Hepatocyte (in vitro differentiated cells): ENCODE results near the gene RNF2. TPM values are rescaled to one million over a fixed set of nuclear protein-coding genes. Genes with fewer than 3 reads are reported as not detected.

ENCODE experiments used
- DNase-seq: peaks from one replicate; pipeline ENCODE4 v3.0.0-alpha.2; 2016; ENCODE audit warnings: low spot score
- H2AFZ ChIP-seq: fragments of 200-600 bp; sonication (generic); 2 replicates; pipeline ENCODE4 v1.6.0; 2016; ENCODE audit warnings: antibody characterized with exemption, mild to moderate bottlenecking
- H3K27ac ChIP-seq: fragments of 200-600 bp; sonication (generic); 2 replicates; pipeline ENCODE4 v1.5.1; 2016; ENCODE audit warnings: mild to moderate bottlenecking
- H3K27me3 ChIP-seq: fragments of 200-600 bp; sonication (generic); 2 replicates; pipeline ENCODE4 v1.6.1; 2016
- H3K36me3 ChIP-seq: fragments of 200-600 bp; sonication (generic); replicated peaks from 2 replicates; pipeline ENCODE4 v1.5.1; 2016; ENCODE audit warnings: low read depth; ENCODE audit not compliant: insufficient read depth
- H3K4me1 ChIP-seq: fragments of 200-600 bp; sonication (generic); 2 replicates; pipeline ENCODE4 v1.5.1; 2016; ENCODE audit warnings: mild to moderate bottlenecking, moderate library complexity; ENCODE audit not compliant: insufficient read depth
- H3K4me2 ChIP-seq: fragments of 200-600 bp; sonication (generic); 2 replicates; pipeline ENCODE4 v1.6.0; 2016
- H3K4me3 ChIP-seq: fragments of 200-600 bp; sonication (generic); 2 replicates; pipeline ENCODE4 v1.5.1; 2016; ENCODE audit warnings: mild to moderate bottlenecking
- H3K79me2 ChIP-seq: fragments of 200-600 bp; sonication (generic); 2 replicates; pipeline ENCODE4 v1.6.0; 2017; ENCODE audit warnings: mild to moderate bottlenecking
- H3K9me2 ChIP-seq: fragments of 200-600 bp; sonication (generic); replicated peaks from 2 replicates; pipeline ENCODE4 v1.6.0; 2017; ENCODE audit warnings: mild to moderate bottlenecking; ENCODE audit not compliant: insufficient read depth
- H3K9me3 ChIP-seq: fragments of 200-600 bp; sonication (generic); 2 replicates; pipeline ENCODE4 v1.5.1; 2016; ENCODE audit warnings: low read depth, mild to moderate bottlenecking
- H4K20me1 ChIP-seq: fragments of 200-600 bp; sonication (generic); 2 replicates; pipeline ENCODE4 v1.6.0; 2016; ENCODE audit warnings: mild to moderate bottlenecking; ENCODE audit not compliant: insufficient read depth, poor library complexity, severe bottlenecking
- CTCF ChIP-seq: fragments of 200-600 bp; sonication (generic); IDR thresholded peaks from 2 replicates; pipeline ENCODE4 v1.5.1; 2016; ENCODE audit warnings: antibody characterized with exemption, mild to moderate bottlenecking; ENCODE audit not compliant: poor library complexity
- EZH2 ChIP-seq: fragments of 200-600 bp; sonication (generic); IDR thresholded peaks from 2 replicates; pipeline ENCODE4 v1.6.1; 2016; ENCODE audit warnings: antibody characterized with exemption, mild to moderate bottlenecking, borderline replicate concordance
- EZH2phosphoT487 ChIP-seq: fragments of 200-600 bp; sonication (generic); IDR thresholded peaks from one replicate; pipeline ENCODE4 v1.6.1; 2018; ENCODE audit warnings: antibody characterized with exemption, mild to moderate bottlenecking, low read depth, moderate library complexity; ENCODE audit not compliant: unreplicated experiment, severe bottlenecking
- WGBS: methylation state at CpG from one replicate; pipeline ENCODE4 v1.1.6; 2016; ENCODE audit warnings: low lambda C conversion rate; ENCODE audit errors: missing lambda C conversion rate; 5-methylcytosine and 5-hydroxymethylcytosine counted together
- polyA plus RNA-seq: library from polyadenylated mRNA; unstranded; fragments of >200 nt; fragmentation: Nextera tagmentation; extraction: Ambion mirVana; gene quantifications from 2 replicates; pipeline ENCODE4 v1.2.1, GENCODE V29; 2016
- total RNA-seq: library from RNA; depleted of rRNA; stranded (reverse); fragments of >200 nt; gene quantifications from 2 replicates; pipeline ENCODE4 v1.2.3, GENCODE V29; 2014

The RNF2 gene
- total and polyA plus RNA-seq, 2 experiments from 2014 or later, result 20.3 to 24.6 TPM

- WGBS, result 74% methylated on average over 3 of the region's 3 CpGs
- no peak overlapping the region for H3K4me2 ChIP-seq
- H3K4me3 ChIP-seq, result no peak overlapping the region
- DNase-seq, result no peak
- H3K27ac ChIP-seq, result no peak overlapping the region
- no peaks in the 10 kb centered on the region for H3K36me3 ChIP-seq
- no peak overlapping the region for H2AFZ ChIP-seq
- H3K79me2 ChIP-seq, result no peaks in the 10 kb centered on the region
- no peaks in the 10 kb centered on the region for H3K9me3 ChIP-seq
- no peaks in the 10 kb centered on the region for H3K9me2 ChIP-seq
- H3K4me1 ChIP-seq, result no peaks in the 10 kb centered on the region
- H4K20me1 ChIP-seq, result no peaks in the 10 kb centered on the region
- H3K27me3 ChIP-seq, result no peaks in the 10 kb centered on the region
- TF ChIP-seq EZH2 (no peak), CTCF (no peak), EZH2phosphoT487 (no peak)
Measured at GRCh38 chr1:185105121-185105520, 59.8 kb downstream of the RNF2 start.

GRCh38 chr1:185108321-185108720 is 63.0 kb downstream of the RNF2 start:
- no peaks in the 10 kb centered on the region for H3K36me3 ChIP-seq
- no peaks in the 10 kb centered on the region for H3K9me3 ChIP-seq
- no peak overlapping the region for H3K27ac ChIP-seq
- H3K4me1 ChIP-seq, result no peaks in the 10 kb centered on the region
- DNase-seq, result no peak
- no peaks in the 10 kb centered on the region for H3K79me2 ChIP-seq
- H3K4me2 ChIP-seq, result no peak overlapping the region
- H4K20me1 ChIP-seq, result no peaks in the 10 kb centered on the region
- H3K27me3 ChIP-seq, result no peaks in the 10 kb centered on the region
- no peak overlapping the region for H2AFZ ChIP-seq
- no peak for TF ChIP-seq EZH2phosphoT487
- TF ChIP-seq EZH2, result no peak
- no peak overlapping the region for H3K4me3 ChIP-seq
- no peaks in the 10 kb centered on the region for H3K9me2 ChIP-seq

GRCh38 chr1:185110145-185110544 is 64.8 kb downstream of the RNF2 start:
- Histone ChIP-seq H3K9me3 (no peaks in the 10 kb centered on the region), H3K9me2 (no peaks in the 10 kb centered on the region), H3K27me3 (no peaks in the 10 kb centered on the region), H3K36me3 (no peaks in the 10 kb centered on the region), H3K4me1 (no peaks in the 10 kb centered on the region), H3K4me2 (no peak overlapping the region), H3K27ac (no peak overlapping the region), H3K4me3 (no peak overlapping the region), H3K79me2 (no peaks in the 10 kb centered on the region), H2AFZ (no peak overlapping the region), H4K20me1 (no peaks in the 10 kb centered on the region)
- TF ChIP-seq CTCF (no peak), EZH2 (no peak), EZH2phosphoT487 (no peak)
- DNase-seq, result no peak

GRCh38 chr1:185111873-185112272 is 66.5 kb downstream of the RNF2 start:
- TF ChIP-seq CTCF (no peak), EZH2phosphoT487 (no peak), EZH2 (no peak)

More at GRCh38 chr1:185111873-185112272, 66.5 kb downstream of the RNF2 start:
- no peak for DNase-seq
- H3K36me3 ChIP-seq, result no peaks in the 10 kb centered on the region
- no peaks in the 10 kb centered on the region for H4K20me1 ChIP-seq
- H3K9me2 ChIP-seq, result no peaks in the 10 kb centered on the region
- no peaks in the 10 kb centered on the region for H3K79me2 ChIP-seq
- no peak overlapping the region for H2AFZ ChIP-seq
- H3K4me1 ChIP-seq, result no peaks in the 10 kb centered on the region
- H3K4me3 ChIP-seq, result no peak overlapping the region
- H3K4me2 ChIP-seq, result no peak overlapping the region
- no peak overlapping the region for H3K27ac ChIP-seq
- H3K9me3 ChIP-seq, result no peaks in the 10 kb centered on the region
- no peaks in the 10 kb centered on the region for H3K27me3 ChIP-seq
